Activated CD4-positive, alpha-beta T cell treated with anti-CD3 and anti-CD28 coated beads, Interleukin-2, amount 50 U/mL, for 16 hours (primary cell): ENCODE results near the gene LIX1L.

Source experiments
- DNase-seq: peaks from one replicate; pipeline ENCODE4 v3.0.0-alpha.2; 2020

The LIX1L gene

GRCh38 chr1:145957443-145958319, at the start of gene LIX1L:
TSS of gene LIX1L (minus strand) at chr1:145958017. CDS start at chr1:145957927, 90 bp downstream.
- DNase-seq: peak; percentile 98

- no peak for DNase-seq
These were observed 43.9 kb upstream of the LIX1L start for GRCh38 chr1:146001709-146002108.

- DNase-seq: no peak
These were observed 41.7 kb upstream of the LIX1L start for GRCh38 chr1:145999321-146000024.

- no peak for DNase-seq
These were observed 39.9 kb upstream of the LIX1L start for GRCh38 chr1:145997718-145998023.

GRCh38 chr1:145997016-145997717, 39.4 kb upstream of the LIX1L start:
- DNase-seq: peak; percentile 68

- peak; percentile 97 for DNase-seq
These were observed 38.7 kb upstream of the LIX1L start, which contains the start of gene TXNIP for GRCh38 chr1:145996433-145997015. TSS of gene TXNIP (minus strand) at chr1:145996579. CDS start at chr1:145996266, 313 bp downstream.

- no peak for DNase-seq
These were observed 38.2 kb upstream of the LIX1L start for GRCh38 chr1:145995964-145996432.

- DNase-seq: no peak
These were observed 37.5 kb upstream of the LIX1L start for GRCh38 chr1:145995148-145995881.

GRCh38 chr1:145994391-145995120, 36.7 kb upstream of the LIX1L start:
- DNase-seq: no peak

- DNase-seq: no peak
These were observed 36.0 kb upstream of the LIX1L start for GRCh38 chr1:145993618-145994390.

- no peak for DNase-seq
These were observed 35.3 kb upstream of the LIX1L start for GRCh38 chr1:145992958-145993617.

GRCh38 chr1:145992502-145992936, 34.7 kb upstream of the LIX1L start:
- DNase-seq: no peak

- no peak for DNase-seq
These were observed 34.1 kb upstream of the LIX1L start for GRCh38 chr1:145991735-145992412.

- no peak for DNase-seq
These were observed 32.5 kb upstream of the LIX1L start for GRCh38 chr1:145990249-145990855.

GRCh38 chr1:145988773-145989172, 31.0 kb upstream of the LIX1L start:
- DNase-seq: no peak

GRCh38 chr1:145987926-145988325, 30.1 kb upstream of the LIX1L start:
- DNase-seq: no peak

- DNase-seq: no peak
These were observed 28.7 kb upstream of the LIX1L start for GRCh38 chr1:145986551-145986950.

GRCh38 chr1:145985502-145986439, 28.0 kb upstream of the LIX1L start:
- DNase-seq: no peak
